T-helper 9 cell (primary cell): ENCODE measurements around the gene ATP1A4.

Experiments used
- DNase-seq: peaks from one replicate; pipeline ENCODE4 v3.0.0-alpha.2; 2020

The ATP1A4 gene

DNA sequence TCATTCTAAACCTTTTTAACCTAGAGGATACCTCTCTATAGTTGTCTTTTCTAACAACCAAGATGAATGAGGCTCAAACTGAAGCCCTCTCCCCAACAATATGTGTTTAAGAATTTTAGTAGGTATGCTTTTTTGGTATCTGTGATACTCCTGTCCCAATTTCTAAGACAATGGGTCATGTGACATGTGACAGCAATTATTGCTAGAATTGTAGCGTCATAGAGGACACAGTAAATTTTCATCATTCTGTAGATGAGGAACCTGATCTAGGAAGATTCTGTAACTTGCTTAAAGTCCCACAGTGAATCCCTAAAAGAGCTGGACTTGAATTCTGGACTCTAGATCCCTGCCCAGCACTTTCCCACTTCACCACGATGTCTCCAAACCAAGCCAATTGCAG is 27.3 kb downstream of the ATP1A4 start:
- DNase-seq = no peak

DNA sequence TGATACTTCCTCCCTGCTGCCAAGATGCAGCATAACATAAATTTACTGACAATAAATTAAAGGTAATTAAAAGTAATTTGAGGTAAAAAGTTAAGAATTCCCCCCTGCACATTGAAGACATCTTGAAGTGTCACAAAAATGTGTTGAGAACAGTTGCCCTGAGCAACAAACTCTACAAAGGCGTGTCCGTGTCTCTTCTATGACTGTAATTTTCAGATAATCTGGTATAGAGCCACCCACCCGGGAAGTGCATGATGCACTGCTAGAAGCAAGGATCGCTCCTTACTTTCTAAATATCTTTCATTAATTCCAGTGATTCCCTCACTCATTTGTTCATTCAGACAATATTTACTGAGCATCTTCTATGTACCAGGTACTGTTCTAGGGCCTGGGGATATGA is 27.9 kb downstream of the ATP1A4 start:
- DNase-seq = no peak

DNA sequence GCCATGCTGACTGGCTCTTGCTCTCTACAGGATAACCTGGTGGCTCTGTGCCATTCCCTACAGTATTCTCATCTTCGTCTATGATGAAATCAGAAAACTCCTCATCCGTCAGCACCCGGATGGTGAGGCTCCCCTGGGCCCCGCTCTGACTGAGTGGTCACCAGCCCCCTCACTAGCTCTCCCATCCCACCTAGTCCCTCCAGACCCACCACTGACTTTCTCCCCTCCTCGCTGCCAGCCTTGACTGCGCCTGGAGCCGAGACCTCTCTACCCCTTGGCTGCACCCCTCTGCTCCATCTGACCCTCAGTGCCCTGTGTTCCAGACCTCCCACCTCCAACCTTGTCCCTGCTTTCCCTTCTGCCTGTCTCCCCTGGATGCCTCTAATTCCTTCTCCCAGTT is 34.8 kb downstream of the ATP1A4 start:
- DNase-seq = no peak

DNA sequence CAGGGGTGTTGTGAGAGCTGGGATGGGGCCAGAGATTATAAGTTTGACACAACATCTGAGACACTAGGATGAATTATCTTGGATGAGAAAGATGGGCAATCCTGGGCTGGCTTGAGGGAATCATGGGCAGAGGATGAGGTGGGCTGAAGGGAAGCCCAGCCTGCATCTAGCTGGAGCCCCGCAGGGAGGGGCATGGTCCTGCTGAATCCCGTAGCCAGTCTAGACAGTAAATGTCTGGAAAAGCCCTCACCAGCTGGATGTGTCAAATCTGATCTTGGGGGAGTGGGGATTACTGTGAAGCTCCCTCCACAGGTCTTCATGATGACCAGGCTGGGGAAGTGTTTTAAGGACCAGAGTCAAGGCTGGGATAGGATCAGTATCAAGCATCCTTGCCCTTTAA is 35.3 kb downstream of the ATP1A4 start:
- DNase-seq = no peak

DNA sequence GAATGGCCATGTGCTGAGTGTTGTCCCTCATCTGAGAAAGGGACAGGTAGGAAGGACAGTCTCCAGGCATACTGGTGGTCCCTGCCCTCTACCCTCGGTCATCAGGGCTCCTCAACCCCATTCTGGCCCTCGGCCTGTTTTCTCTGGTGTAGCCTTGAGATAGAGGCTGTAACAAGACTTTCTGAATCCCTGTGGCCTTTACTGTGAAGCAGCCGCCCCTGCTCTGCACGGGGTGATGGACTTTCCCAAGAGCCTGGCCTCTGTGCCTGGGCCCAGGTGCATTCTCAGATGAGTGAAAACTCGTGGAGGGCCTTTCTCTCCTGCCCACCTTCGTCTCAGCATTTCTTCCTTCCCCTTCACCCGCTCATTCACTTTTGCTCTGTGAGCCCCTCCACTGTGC is 36.0 kb downstream of the ATP1A4 start:
- no peak for DNase-seq

DNA sequence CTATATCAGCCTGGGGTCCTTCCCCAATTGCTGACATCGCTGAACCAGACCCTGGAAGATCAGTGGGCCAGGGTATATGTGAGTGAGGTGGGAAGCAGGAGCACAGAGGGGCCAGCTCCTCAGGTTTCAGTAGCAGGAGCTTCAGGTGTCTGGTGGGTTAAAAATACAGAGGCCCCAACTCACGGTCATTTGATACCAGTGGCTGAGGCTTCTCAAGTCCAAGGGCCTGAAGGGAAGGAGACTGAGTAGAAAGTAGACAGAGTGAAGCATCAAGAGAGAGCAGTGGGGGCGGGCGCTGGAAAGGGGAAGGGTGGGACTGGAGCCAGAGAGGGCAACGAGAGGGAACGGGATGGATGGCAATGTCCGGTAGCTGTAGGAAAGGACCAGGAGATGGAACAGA is 36.9 kb downstream of the ATP1A4 start:
- no peak for DNase-seq

DNA sequence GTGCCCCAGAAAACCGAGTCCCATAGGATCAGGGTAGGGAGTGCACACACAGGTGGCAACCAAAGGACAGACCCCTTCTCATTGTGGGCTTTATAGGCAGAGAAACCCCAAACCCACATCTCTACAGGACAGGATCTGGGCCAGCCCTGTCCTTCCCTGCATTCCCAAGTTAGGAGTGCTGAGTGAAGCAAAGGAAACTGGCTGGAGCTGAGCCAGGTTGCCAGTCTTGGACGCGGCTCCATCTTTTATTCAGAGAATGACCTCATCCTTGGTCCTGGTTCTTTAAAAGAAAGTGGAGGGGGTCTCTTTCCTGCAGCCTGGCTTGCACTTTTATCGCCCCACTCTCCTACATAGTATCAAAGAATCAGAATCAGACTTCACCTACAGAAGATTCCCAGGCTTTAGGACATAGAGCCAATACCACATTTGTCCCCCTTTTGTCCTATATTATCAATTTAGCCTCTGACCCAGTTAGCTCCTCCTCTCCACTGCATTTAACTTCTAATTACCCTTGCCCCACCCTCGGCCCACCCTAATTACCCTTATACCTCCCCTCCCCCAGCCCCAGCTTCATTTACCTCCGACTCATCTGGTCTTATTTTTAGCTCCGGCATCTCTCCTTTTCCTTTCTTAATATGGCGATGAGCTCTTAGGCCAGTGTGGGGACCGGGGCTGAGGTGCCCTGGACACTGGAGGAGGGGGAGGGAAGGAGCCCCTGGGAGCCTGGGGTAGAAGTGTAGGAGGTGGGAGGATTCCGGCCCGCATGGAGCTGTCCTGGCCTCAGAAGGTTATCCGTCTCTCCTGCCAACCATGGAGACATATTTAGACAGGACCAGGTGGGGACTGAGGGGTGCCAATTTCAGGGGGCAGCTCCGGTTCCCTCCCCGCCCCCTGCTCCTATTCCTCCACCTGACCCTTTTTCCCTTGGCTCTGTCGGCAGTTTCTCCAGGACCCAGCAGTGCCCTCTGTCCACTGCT is 38.5 kb downstream of the ATP1A4 start, which contains the start of gene CASQ1:
Gene CASQ1, plus strand, starts transcription at position 927 of the 977 bp plus-strand sequence. CDS start 177 bp downstream, outside the sequence.
- no peak for DNase-seq

DNA sequence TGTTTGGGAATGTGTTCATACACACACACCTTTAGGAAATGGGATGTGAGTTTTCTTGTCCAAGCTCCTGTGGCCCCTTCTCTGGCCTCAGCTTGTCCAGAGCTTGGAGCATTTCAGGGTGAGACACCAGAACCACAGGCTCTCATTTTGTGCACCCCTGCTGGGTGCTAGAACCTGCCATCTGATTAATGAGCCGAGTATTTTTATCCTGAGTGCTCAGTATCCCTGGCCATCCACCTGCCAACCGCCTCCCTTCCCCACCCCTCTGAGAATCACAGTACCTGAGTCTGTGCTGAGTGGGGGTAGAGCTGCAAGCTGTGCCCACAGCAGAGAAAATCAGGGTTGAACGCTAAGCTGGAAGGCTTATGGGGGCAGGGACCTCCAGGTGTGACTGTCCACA is 40.4 kb downstream of the ATP1A4 start:
- no peak for DNase-seq

DNA sequence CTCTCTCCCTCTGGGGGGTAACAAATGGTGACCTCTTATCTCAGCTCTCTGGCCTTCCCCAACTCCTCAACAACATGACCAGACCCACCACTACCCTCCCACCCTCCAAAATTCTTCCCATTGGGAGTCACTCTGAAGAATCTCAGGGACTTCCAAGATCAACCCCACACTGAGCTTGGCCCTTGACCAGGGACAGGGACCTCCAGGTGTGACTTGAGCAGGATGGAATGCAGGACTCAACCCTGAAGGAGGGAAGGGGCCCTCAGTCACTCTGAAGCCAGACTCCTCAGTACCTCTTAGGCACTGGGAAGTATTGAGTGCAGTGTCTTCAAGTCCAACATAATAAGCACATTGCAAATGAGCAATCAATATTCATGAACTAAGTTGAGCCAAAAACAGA is 40.8 kb downstream of the ATP1A4 start:
- DNase-seq = no peak

DNA sequence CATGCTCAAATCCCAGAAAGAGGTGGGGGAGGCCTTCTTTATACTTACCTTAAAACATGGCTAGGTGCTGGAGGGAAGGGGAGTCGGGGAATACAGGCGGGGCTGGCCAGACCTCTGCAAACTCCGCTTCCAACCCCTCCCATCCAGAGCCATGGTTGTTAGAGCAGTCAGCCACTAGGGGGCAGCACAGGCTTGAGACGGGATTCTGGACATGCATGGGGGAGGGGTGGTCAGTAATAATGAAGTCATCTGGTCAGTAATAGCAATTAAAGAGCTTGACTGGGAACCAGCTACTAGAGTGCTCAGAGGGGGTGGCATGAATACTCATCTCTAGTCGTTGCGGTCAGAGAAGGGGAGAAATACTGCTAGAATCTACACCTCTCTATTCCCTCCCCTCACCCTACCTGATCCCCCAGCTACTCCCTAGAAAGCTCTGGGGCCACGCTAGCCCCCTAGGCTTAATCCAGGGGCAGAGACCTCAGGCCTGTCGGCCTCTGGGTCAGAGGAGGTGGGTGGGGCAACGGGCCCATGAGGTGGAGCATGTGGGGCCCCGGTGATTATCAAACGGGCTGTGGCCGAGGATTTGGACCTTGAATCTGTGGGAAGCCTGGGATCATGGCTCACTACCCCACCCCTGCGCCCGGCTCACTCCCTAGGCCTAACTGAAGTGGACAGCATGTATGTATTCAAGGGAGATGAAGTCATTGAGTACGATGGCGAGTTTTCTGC is 41.9 kb downstream of the ATP1A4 start:
- peak; percentile 87 for DNase-seq

DNA sequence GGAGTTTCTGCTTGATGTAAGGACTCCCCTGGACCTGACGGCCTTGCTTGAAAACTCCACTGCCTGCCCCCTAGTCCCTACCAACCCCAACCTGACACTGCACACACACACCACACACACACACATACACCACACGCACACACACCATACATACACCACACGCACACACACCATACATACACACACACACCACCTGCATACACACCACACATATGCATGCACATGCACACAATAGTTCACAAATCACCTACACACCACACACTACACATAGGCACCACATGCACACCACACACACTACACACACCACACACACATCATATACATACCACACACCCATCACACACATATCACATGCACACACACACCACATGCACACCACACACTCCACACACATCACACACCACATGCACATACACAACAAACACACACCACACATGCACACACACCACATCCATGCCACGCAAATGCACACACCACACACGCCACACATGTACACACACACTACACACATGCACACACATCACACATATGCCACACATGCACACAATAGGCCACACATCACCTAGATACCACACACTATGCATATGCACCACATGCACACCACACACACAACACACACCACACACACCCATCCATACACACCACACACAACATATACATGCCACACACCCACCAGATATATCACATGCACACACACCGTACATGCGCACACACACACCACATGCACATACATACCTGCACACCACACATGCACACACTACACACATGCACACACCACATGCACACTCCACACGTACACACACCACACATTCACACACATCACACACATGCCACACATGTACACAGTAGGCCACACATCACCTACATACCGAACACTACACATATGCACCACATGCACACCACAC is 42.7 kb downstream of the ATP1A4 start:
- no peak for DNase-seq

DNA sequence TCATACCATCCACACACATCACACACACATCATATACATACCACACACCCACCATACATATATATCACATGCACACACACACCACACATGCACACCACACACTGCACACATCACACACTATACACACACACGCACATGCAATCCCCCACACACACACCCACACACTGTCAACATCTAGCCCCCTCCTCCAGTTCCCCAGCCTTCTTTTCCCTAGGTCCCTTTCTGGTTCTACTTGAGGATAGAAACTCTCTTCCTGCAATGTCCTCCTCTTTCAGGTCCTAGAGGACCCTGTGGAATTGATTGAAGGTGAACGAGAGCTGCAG is 43.3 kb downstream of the ATP1A4 start:
- no peak for DNase-seq

DNA sequence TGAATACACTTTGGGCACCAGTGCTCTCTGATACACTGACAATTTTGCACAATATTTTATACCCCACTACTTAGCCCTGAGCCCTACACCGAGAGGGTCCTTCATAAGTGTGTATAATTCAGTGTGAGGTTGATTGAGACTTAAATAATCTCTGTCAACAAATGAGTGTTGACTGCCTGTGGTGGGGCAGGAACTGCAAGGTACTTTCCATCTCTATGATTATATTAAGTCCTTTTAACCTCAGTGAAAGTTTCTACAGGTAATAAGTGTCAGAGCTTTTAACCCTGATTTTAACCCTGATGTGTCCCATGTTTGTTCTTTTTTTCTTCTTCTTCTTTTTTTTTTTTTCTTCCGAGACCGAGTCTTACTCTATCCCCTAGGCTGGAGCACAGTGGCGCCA is 44.7 kb downstream of the ATP1A4 start:
- no peak for DNase-seq

DNA sequence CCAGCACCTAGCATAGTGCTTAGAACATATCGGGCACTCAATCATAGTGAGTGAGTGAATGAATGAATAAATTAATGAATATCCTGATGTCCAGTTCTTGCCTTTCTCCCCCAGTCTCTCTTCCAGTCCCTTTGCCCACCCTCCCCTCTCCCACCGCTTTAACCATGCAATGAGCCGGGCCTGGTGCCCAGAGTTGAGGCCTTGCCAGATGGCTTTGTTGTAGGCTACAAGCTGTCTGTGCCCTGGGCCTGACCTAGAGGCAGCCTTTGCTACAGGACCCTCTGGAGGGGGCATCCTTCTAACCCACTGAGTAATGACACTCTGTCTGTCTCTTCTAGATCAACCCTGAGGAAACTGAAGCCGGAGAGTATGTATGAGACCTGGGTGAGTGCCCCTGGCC is 45.8 kb downstream of the ATP1A4 start:
- DNase-seq = no peak

DNA sequence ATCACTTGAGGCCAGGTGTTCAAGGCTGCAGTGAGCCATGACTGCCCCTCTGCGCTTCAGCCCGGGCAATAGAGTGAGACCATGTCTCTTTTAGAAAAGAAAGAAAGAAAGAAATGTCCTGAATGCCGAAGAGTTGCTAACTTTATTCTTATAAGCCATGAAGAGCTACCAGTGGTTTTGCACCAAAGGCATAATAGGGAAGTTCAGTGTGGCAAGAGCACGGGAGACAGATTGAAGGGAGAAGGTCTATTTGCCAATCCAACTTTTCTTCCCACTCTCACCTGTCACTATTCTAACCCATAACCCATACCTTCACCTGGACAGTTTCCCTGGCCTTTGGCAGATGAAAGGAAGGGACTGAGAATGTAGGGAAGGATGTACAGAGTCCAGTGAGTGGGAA is 49.4 kb downstream of the ATP1A4 start:
- no peak for DNase-seq

DNA sequence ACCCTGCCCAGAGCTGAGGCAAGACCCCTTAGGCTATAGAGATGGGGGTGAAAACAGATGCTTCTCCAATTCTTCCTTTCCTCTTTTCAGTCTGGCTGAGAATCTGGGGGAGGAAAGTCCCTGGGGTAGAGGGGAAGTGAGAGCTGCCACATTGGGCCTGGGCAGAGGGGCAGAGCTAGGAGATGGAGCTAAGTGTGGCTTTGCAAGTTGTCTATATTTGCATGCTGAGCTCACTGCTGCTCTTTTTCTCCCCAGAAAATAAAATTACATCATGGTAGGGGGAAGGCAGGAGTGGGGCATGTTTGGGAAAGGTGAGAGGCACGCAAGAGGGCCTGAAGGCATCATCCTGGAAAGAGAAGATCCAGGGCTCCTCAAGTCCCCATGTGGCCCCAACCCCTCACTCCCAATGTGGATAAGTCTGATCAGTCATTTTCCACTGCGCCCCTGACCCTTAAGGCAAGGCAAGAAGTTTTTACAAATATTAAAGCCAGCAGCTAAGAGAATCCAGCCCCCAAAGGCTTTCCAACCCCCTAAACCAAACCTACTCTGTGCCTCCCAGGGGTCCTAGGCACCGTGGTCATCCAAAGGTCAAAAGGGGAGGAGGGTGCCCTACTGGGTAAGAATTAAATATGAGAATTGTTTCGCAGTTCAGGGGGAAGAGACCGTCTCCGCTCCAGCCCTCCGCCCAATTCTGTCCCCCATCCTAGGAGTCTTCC is 53.3 kb downstream of the ATP1A4 start:
- DNase-seq = no peak

DNA sequence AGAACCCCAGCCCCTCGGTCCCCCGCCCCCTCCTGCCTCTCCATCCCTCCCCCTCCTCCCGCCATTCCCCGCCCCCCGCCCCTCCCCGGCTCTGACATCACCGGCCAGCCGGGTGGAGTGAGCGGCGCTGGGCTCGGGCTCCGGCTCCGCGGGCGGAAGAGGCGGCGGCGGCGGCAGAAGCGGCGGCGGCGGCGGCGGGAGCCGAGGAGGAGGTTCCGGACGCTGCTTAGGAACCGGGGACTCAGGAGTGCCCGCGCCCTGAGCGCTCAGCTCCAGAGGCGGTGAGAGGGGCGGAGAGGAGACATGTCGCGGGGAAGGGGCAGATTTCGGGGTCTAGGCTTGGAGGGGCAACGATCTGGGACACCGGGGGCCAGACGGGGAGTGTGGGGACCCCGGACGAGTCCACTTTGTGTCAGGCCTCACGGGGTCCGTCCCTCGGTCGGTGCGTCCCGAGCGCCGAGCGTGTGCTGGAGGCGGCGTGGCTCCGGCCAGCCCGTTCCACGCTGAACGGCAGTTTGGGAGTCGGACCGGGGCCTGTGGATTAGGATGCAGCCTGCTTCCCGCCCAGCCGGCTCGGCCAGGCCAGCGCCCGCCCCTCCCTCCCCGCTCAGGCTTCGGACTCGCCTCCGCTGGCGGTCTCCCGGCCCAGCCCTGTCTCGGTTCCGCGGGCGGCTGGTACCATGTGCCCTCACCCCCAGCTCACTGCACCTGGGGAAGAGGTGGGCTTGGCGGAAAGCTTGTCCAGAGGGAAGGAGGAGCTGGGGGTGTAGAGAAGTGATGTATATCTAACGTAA is 54.0 kb downstream of the ATP1A4 start, which contains the start of gene PEA15:
Gene PEA15, plus strand, starts transcription at position 143 of the 794 bp plus-strand sequence. CDS start 6,161 bp downstream, outside the sequence.
- peak; percentile 63 for DNase-seq

DNA sequence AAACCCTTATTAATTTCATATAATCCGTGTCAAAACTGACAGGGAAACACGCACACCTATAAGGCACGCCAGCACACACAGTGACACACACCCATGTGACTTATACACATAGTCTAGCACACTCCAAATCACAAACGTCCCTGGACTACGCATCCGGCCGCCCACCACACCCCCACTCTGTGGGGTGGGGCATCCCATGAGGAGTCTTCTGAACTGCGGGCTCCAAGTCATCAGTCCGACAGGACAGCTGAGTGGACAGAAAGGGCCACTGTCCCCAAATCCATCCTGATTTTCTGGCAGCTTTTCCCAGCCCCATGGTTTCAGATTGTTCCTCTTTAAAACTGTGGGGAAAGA is 54.6 kb downstream of the ATP1A4 start:
- peak; percentile 37 for DNase-seq

DNA sequence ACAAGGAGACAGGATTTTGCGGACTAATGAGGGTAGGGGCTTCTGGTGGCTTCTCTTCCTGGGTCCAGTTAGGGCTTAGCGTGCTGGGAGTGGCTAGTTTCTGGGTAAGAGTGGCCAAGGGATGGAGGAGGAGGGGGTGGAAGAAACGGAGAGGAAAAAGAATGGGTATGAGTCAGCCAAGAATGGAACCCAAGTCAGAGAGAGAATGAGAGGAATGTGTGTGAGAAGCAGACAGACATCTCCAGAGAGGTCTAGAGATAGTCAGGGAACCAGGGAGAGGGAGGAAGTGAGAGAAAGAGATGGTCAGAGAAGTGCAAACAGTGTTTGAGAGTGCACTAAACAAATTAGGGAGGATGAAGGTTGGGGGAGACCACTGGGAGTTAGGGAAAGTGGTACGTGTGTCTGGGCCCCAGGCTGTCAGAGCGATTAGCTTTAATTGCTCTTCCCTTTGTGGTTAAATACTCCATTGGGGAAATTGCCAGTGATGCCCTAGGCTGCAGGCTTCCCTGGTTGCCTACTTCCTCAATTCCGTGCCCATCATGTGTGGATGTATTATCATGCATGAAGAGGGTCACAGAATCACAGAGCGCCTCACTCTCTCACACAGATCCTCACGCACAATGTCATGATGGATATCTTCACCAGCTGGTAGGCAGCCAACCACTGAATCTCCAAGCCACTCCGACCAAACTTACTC is 55.2 kb downstream of the ATP1A4 start:
- no peak for DNase-seq

DNA sequence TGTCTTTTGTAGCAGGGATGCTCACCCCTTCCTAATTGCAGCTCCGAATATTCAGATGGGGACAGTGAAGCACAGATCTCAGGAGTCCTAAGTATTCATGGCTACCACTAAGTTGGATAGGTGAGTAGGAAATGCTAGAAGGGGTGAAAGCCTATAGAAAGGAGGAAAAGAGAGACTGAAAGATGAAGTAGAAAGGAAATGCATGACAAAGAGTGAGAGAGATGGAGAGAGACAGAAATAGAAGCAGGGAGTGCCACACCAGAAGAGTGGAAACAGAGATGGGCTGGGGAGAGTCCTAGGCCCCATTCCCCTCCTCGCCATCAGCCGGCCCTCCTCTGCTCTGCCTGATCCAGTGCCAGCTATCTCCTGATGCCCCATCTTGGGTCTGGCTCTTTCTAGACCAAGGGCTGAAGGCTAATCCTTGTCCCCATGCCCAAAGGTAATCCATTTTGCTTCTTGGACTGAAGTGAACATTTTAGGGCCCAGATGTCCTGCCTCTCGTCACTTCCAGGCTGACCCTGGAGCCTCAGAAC is 55.8 kb downstream of the ATP1A4 start:
- DNase-seq = no peak
